Thyroid gland (tissue), 4 donors: ENCODE data around the gene PCNT. TPM values are rescaled to one million over a fixed set of nuclear protein-coding genes. Genes with fewer than 3 reads are reported as not detected.

Source experiments
- DNase-seq, 2 donors: peaks; one replicate each; pipeline ENCODE4 v3.0.0-alpha.2; 2019
- H3K27ac ChIP-seq, 3 donors: fragments of 200-600 bp; sonication (generic); 1 replicate in 2 of 3; 2 replicates in 1 of 3; pipeline ENCODE4 v1.5.1; 2016 to 2019; ENCODE audit warnings: mild to moderate bottlenecking in 1 of 3, moderate library complexity in 1 of 3
- H3K27me3 ChIP-seq: fragments of 200-600 bp; sonication (generic); one replicate; pipeline ENCODE4 v1.5.1; 2019
- H3K36me3 ChIP-seq, 2 donors: fragments of 200-600 bp; sonication (generic); one replicate each; pipeline ENCODE4 v1.5.1; 2016 to 2019
- H3K4me1 ChIP-seq, 2 donors: fragments of 200-600 bp; sonication (generic); one replicate each; pipeline ENCODE4 v1.5.1; 2017 to 2019
- H3K4me3 ChIP-seq, 3 donors: fragments of 200-600 bp; sonication (generic); replicated peaks in 1 of 3; 1 replicate in 2 of 3; 2 replicates in 1 of 3; pipeline ENCODE4 v1.5.1; 2016; ENCODE audit warnings: mild to moderate bottlenecking in 1 of 3
- H3K9me3 ChIP-seq: fragments of 200-600 bp; sonication (generic); one replicate; pipeline ENCODE4 v1.5.1; 2017
- POLR2A ChIP-seq, 2 donors: fragments of 450-650 bp; IDR thresholded peaks; one replicate each; pipeline ENCODE4 v1.6.1; 2017; ENCODE audit warnings: antibody characterized with exemption in 2 of 2, mild to moderate bottlenecking in 2 of 2, moderate library complexity in 1 of 2
- WGBS, 2 donors: methylation state at CpG; one replicate each; pipeline ENCODE4 v1.1.5; 2017; 5-methylcytosine and 5-hydroxymethylcytosine counted together
- intact Hi-C: fragments of 100-400 bp; cut with DNase I; formaldehyde crosslinking; loops from one replicate; pipeline ENCODE4 v1.15.1; 2023
- total RNA-seq, 4 donors: library from RNA; depleted of rRNA; stranded (reverse); fragments of >200 nt; gene quantifications; one replicate each; pipeline ENCODE4 v1.2.3, GENCODE V29; 2016
- TF ChIP-seq, protein P1 (sequence below), 6 experiments: fragments of 200-600 bp in 3 of 6; fragments of 450-650 bp in 3 of 6; sonication (generic) in 3 of 6; IDR thresholded peaks; one replicate each; pipeline ENCODE4 v1.5.1; 2016 to 2019; ENCODE audit warnings: antibody characterized with exemption in 6 of 6, mild to moderate bottlenecking in 2 of 6, inconsistent platforms in 1 of 6, moderate library complexity in 1 of 6

PCNT gene
- total RNA-seq, 4 donors from 2014 or later = 23.9 to 36.6 (median 33.2) TPM

DNA sequence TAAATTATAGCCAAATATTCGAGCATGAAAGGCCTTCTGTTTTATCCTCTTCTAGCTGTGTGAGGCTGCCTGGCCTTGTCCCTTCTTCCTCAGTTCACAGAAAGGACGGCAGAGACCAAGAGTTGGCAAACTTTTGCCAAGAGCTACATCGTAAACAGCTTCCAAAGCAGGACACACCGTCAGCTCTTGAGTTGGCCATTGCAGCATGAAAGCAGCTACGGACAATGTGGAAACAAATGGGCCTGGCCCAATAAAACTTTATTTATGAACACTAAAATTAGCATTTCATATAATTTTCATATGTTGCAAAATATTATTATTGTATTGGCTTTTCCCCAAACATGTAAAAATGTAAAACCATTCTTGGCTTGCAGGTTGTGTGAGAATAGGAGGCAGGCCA is 11.0 kb upstream of the PCNT start:
- Histone ChIP-seq H3K27ac (no peak overlapping the region), H3K9me3 (no peaks in the 10 kb centered on the region), H3K27me3 (no peaks in the 10 kb centered on the region), H3K4me3 (no peak overlapping the region), H3K4me1 (no peaks in the 10 kb centered on the region), H3K36me3 (no peaks in the 10 kb centered on the region)
- intact Hi-C loops = no loop called here
- TF ChIP-seq POLR2A (IDR thresholded peaks at IDR 0.05) = no peak
- TF ChIP-seq, protein P1, sequence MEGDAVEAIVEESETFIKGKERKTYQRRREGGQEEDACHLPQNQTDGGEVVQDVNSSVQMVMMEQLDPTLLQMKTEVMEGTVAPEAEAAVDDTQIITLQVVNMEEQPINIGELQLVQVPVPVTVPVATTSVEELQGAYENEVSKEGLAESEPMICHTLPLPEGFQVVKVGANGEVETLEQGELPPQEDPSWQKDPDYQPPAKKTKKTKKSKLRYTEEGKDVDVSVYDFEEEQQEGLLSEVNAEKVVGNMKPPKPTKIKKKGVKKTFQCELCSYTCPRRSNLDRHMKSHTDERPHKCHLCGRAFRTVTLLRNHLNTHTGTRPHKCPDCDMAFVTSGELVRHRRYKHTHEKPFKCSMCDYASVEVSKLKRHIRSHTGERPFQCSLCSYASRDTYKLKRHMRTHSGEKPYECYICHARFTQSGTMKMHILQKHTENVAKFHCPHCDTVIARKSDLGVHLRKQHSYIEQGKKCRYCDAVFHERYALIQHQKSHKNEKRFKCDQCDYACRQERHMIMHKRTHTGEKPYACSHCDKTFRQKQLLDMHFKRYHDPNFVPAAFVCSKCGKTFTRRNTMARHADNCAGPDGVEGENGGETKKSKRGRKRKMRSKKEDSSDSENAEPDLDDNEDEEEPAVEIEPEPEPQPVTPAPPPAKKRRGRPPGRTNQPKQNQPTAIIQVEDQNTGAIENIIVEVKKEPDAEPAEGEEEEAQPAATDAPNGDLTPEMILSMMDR (IDR thresholded peaks at IDR 0.05) = no peak
- no peak for DNase-seq
- 96 to 98% methylated on average over 5 of the region's 5 CpGs for WGBS, 2 donors

DNA sequence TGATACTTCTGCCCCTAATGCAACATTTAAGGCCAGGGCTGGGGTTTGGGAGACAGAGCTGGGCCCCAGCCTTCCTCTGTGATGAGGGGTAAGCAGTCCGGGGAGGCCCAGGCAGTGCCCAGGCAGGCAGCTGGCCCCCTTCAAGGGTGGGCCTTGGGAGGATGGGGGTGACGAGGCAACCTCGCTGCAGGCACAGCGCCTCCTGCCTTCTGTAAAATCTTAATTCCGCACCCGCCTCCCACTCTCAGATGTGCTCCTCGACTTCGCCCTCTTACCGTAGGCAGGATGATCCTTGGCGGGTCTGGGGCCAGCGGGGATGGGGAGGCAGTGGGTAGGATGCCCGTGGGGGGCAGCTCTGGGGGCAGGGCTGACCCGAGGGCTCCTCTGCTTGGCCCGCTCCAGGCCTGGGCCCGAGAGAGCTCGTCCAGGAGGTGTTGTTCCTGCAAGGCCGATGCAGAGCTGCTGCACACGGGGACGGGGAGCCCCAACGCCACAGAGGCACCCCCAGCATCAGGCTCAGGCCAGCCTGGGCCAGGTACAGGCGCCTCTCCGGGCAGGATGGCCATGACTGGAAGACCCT is 9.4 kb upstream of the PCNT start:
- TF ChIP-seq POLR2A (IDR thresholded peaks at IDR 0.05) = no peak
- TF ChIP-seq, protein P1 (IDR thresholded peaks at IDR 0.05) = no peak
- WGBS, 2 donors = 96% methylated on average over 14 to 17 of the region's 22 CpGs
- H3K36me3 ChIP-seq = no peaks in the 10 kb centered on the region

DNA sequence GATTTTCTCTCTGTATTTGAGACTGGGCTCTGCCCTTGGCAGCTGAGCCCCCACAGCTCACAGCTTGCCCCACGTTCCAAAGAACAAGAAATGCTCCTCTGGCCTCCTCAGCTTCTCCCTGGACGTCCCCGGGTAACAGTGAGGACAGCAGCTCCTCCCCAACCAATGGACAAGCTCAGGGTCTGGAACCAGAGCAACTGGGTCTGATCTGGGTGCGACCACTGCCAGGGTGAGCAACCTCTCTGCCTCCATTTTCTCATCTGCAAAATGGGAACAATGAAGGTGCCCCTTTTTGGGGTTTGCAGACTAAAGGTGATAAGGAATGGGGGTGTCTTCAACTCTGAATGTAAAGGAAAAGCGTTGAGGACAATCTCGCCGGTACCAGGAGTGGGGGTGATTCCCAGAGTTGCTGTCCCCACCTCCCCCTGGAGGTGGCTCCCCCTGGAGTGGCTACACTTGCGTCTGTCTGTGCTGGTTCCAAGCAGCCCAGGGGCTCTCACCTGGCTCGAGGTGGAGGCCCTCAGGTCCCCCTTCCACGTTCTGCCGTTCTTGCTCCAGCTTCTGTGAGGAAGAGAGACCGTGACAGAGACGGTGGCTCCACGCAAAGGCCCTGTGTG is 7.1 kb upstream of the PCNT start:
- WGBS, 2 donors = 91 to 98% methylated on average over 13 to 14 of the region's 14 CpGs
- no peaks in the 10 kb centered on the region for H3K36me3 ChIP-seq
- H3K4me3 ChIP-seq = no peak overlapping the region
- DNase-seq = no peak
- H3K9me3 ChIP-seq = no peaks in the 10 kb centered on the region
- no peak overlapping the region for H3K27ac ChIP-seq
- H3K27me3 ChIP-seq = no peaks in the 10 kb centered on the region
- no peaks in the 10 kb centered on the region for H3K4me1 ChIP-seq
- intact Hi-C loops = no loop called here
- TF ChIP-seq, protein P1 (IDR thresholded peaks at IDR 0.05) = no peak
- no peak for TF ChIP-seq POLR2A (IDR thresholded peaks at IDR 0.05)

More for the DNA sequence above, 9.4 kb upstream of the PCNT start:
- intact Hi-C loops = no loop called here
- H3K4me1 ChIP-seq = no peaks in the 10 kb centered on the region
- H3K9me3 ChIP-seq = no peaks in the 10 kb centered on the region
- H3K27ac ChIP-seq = no peak overlapping the region
- no peaks in the 10 kb centered on the region for H3K27me3 ChIP-seq
- H3K4me3 ChIP-seq = no peak overlapping the region
- DNase-seq = no peak

- peaks cover 6 to 9% of the 10 kb centered on the region in 2 donors for H3K4me1 ChIP-seq
- H3K9me3 ChIP-seq = no peaks in the 10 kb centered on the region
- intact Hi-C loops = no loop called here
- H3K27me3 ChIP-seq = no peaks in the 10 kb centered on the region
- H3K36me3 ChIP-seq = no peaks in the 10 kb centered on the region
- WGBS, 2 donors = 45 to 82% methylated on average over 8 to 12 of the region's 20 CpGs
- H3K27ac ChIP-seq = no peak overlapping the region
- DNase-seq = peak; percentile 25 to 36
- H3K4me3 ChIP-seq = no peak overlapping the region
- TF ChIP-seq, protein P1 (IDR thresholded peaks at IDR 0.05) = no peak
- TF ChIP-seq POLR2A (IDR thresholded peaks at IDR 0.05) = no peak
Observed at GRCh38 chr21:46317710-46318463, 6.1 kb upstream of the PCNT start.

DNA sequence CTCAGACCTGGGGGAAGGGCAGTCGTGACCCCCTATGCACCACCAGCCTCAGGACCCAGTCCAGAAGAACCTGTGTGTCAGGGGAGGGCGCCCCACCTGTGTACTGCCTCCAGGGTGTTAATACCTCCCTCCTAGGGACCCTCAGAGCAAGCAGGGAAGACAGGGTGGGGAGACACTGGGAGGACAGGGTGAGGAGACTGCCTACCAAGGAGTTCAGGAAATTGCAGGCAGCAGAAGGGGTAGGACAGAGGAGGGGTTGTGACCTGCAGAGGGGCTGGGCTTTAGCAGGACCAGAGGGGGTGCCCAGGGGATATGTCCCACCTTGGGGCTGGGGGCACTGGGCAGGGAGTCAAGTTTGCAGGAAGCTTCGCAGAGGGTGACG is 5.5 kb upstream of the PCNT start:
- intact Hi-C loops = no loop called here
- TF ChIP-seq POLR2A (IDR thresholded peaks at IDR 0.05) = no peak
- TF ChIP-seq, protein P1 (IDR thresholded peaks at IDR 0.05) = no peak
- Histone ChIP-seq H3K27me3 (no peaks in the 10 kb centered on the region), H3K4me1 (peaks cover 9 to 13% of the 10 kb centered on the region in 2 donors), H3K9me3 (no peaks in the 10 kb centered on the region), H3K4me3 (no peak overlapping the region), H3K27ac (no peak overlapping the region), H3K36me3 (no peaks in the 10 kb centered on the region)
- WGBS, 2 donors = 77 to 82% methylated on average over 3 to 4 of the region's 4 CpGs
- no peak for DNase-seq
